Stimulated activated CD4-positive, alpha-beta T cell treated with anti-CD3 and anti-CD28 coated beads, Interleukin-1b, Interleukin-23, amount 100 ng/mL, for 48 hours (primary cell): ENCODE results near the gene NAA80.
A peak's percentile ranks its signal among the peaks of the same experiment; 100 is the strongest.
"Not testable (repeated sequence)": the region's sequence is repeated elsewhere in the genome, so short reads cannot be mapped to it uniquely, and the experiment has no call there.

Experiments used
- DNase-seq: peaks from one replicate; pipeline ENCODE4 v3.0.0-alpha.2; 2020

Gene NAA80

GRCh38 chr3:50268703-50269451 lies 30.3 kb downstream of the NAA80 start, which contains the start of gene SEMA3B:
Gene SEMA3B, plus strand, starts transcription at chr3:50269147. Its CDS starts 94 bp downstream, at chr3:50269241.
- DNase-seq: no peak

- DNase-seq: no peak
Observed at GRCh38 chr3:50268276-50268675, 30.9 kb downstream of the NAA80 start.

- DNase-seq: no peak
Observed at GRCh38 chr3:50267280-50267913, 31.8 kb downstream of the NAA80 start.

- DNase-seq: no peak
Observed at GRCh38 chr3:50266836-50267235, 32.4 kb downstream of the NAA80 start.

- DNase-seq: no peak
Observed at GRCh38 chr3:50266017-50266416, 33.2 kb downstream of the NAA80 start.

GRCh38 chr3:50265571-50265970 lies 33.6 kb downstream of the NAA80 start:
- DNase-seq: no peak

GRCh38 chr3:50264964-50265485 lies 34.2 kb downstream of the NAA80 start:
- no peak for DNase-seq

GRCh38 chr3:50264383-50264963 lies 34.7 kb downstream of the NAA80 start:
- no peak for DNase-seq

- DNase-seq: no peak
Observed at GRCh38 chr3:50263478-50264382, 35.5 kb downstream of the NAA80 start.

GRCh38 chr3:50262778-50263177 lies 36.4 kb downstream of the NAA80 start:
- DNase-seq: no peak

- not testable (repeated sequence) for DNase-seq
Observed at GRCh38 chr3:50262200-50262599, 37.0 kb downstream of the NAA80 start.

- DNase-seq: no peak
Observed at GRCh38 chr3:50261505-50261904, 37.7 kb downstream of the NAA80 start.

- no peak for DNase-seq
Observed at GRCh38 chr3:50260942-50261441, 38.2 kb downstream of the NAA80 start.

- DNase-seq: peak; percentile 84
Observed at GRCh38 chr3:50260027-50260941, 38.9 kb downstream of the NAA80 start.

GRCh38 chr3:50259432-50260026 lies 39.7 kb downstream of the NAA80 start:
- no peak for DNase-seq

- DNase-seq: no peak
Observed at GRCh38 chr3:50258979-50259378, 40.2 kb downstream of the NAA80 start.

GRCh38 chr3:50258029-50258680 lies 41.0 kb downstream of the NAA80 start:
- no peak for DNase-seq

- DNase-seq: peak; percentile 43
Observed at GRCh38 chr3:50256978-50257890, 42.0 kb downstream of the NAA80 start.

- DNase-seq: no peak
Observed at GRCh38 chr3:50255251-50255615, 44.0 kb downstream of the NAA80 start.
